GM13976 (cell line): ENCODE data around the gene SEC14L6.
"Not testable (repeated sequence)": the region's sequence is repeated elsewhere in the genome, so short reads cannot be mapped to it uniquely, and the experiment has no call there.

Experiments
- DNase-seq: peaks from one replicate; pipeline ENCODE4 v3.0.0; 2012; ENCODE audit warnings: low spot score
- in situ Hi-C: fragments of 300-500 bp; cut with MboI; formaldehyde crosslinking; loops from one replicate; pipeline ENCODE4 v1.12.0; 2022; ENCODE audit warnings: low sequenced_read_pairs, mixed read lengths, inconsistent platforms; ENCODE audit not compliant: unreplicated experiment
- TF ChIP-seq, protein P1 (sequence below): IDR thresholded peaks from 2 replicates; pipeline ENCODE4 v1.5.1; 2012; ENCODE audit warnings: borderline replicate concordance, mild to moderate bottlenecking; ENCODE audit not compliant: insufficient read depth; ENCODE audit errors: extremely low read depth, missing control alignments, control extremely low read depth

The SEC14L6 gene

DNA sequence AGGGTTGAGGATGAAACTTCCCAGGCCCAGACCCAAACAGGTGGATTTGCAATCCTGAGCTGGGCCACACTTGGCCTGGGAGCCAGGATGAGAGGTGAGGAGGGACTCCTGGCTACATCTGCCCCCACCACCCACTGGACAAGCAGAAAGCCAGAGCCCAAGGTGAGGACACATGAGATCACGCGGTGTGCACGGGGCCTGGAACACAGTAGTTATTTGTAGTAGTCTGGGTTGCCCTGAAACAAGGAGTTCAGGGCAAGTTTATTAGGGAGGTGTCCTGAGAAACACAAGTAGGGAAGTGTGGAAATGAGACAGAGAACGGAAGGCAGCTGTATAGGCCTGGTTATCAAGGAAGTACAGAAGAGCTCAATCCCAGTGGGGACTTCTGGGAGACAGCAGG lies 647 bp upstream of the SEC14L6 start:
- DNase-seq, result no peak

GRCh38 chr22:30542811-30543188 lies 3.7 kb downstream of the SEC14L6 start:
- TF ChIP-seq, protein P1, sequence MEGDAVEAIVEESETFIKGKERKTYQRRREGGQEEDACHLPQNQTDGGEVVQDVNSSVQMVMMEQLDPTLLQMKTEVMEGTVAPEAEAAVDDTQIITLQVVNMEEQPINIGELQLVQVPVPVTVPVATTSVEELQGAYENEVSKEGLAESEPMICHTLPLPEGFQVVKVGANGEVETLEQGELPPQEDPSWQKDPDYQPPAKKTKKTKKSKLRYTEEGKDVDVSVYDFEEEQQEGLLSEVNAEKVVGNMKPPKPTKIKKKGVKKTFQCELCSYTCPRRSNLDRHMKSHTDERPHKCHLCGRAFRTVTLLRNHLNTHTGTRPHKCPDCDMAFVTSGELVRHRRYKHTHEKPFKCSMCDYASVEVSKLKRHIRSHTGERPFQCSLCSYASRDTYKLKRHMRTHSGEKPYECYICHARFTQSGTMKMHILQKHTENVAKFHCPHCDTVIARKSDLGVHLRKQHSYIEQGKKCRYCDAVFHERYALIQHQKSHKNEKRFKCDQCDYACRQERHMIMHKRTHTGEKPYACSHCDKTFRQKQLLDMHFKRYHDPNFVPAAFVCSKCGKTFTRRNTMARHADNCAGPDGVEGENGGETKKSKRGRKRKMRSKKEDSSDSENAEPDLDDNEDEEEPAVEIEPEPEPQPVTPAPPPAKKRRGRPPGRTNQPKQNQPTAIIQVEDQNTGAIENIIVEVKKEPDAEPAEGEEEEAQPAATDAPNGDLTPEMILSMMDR, result no peak

More for the DNA sequence above, 647 bp upstream of the SEC14L6 start:
- in situ Hi-C loops, result no loop called here
- TF ChIP-seq, protein P1, result no peak

DNA sequence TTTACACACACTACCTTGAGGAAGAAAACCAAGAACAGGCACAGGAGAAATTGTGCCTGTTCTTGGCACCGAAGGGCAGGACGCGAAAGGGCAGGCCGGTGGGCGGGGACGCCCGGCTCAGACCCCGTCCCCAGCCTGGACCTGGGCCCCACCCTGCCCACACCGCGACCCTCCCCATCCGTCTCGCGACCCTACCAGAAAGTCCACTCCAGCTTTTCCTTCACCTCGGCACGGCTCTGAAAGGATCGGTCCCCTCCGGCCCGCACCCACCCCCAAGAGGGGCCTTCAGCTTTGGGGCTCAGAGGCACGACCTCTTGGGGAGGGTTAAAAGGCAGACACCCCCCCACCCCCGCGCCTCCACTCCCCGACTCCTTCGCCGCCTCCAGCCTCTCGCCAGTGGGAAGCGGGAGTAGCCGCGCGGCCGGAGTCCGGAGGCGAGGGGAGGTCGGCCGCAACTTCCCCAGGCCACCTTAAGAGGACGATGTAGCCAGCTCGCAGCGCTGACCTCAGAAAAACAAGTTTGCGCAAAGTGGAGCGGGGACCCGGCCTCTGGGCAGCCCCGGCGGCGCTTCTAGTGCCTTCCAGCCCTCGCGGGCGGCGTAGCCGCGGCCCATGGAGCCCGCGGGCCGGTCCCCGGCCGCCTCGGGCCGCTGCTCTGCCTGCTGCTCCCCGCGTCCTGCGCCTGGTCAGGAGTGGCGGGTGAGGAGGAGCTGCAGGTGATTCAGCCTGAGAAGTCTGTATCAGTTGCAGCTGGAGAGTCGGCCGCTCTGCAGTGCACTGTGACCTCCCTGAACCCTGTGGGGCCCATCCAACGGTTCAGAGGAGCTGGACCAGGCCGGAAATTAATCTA lies 4.4 kb downstream of the SEC14L6 start:
- no peak for DNase-seq

More at GRCh38 chr22:30542811-30543188, 3.7 kb downstream of the SEC14L6 start:
- no peak for DNase-seq
- in situ Hi-C loops, result no loop called here

GRCh38 chr22:30541511-30541910 lies 5.0 kb downstream of the SEC14L6 start:
- DNase-seq, result not testable (repeated sequence)

More for the DNA sequence above, 4.4 kb downstream of the SEC14L6 start:
- TF ChIP-seq, protein P1, result no peak
- in situ Hi-C loops, result no loop called here

GRCh38 chr22:30539368-30539767 lies 7.2 kb downstream of the SEC14L6 start:
- TF ChIP-seq, protein P1, result no peak
- in situ Hi-C loops, result no loop called here
- DNase-seq, result no peak

More at GRCh38 chr22:30541511-30541910, 5.0 kb downstream of the SEC14L6 start:
- in situ Hi-C loops, result not testable (repeated sequence)

- TF ChIP-seq, protein P1, result no peak
- in situ Hi-C loops, result no loop called here
- DNase-seq, result no peak
These were observed 8.3 kb downstream of the SEC14L6 start for GRCh38 chr22:30538280-30538679.

- DNase-seq, result no peak
- TF ChIP-seq, protein P1, result no peak
- in situ Hi-C loops, result no loop called here
These were observed 9.3 kb downstream of the SEC14L6 start for GRCh38 chr22:30537083-30537731.
